ENCODE results near the gene PLAC1.

PLAC1 gene

GRCh38 chrX:134633394-134633793, 24.9 kb downstream of the PLAC1 start:
- no peak overlapping the region for H3K4me3 ChIP-seq (ENCODE audit: low read depth, low read length)
- no peak for TF ChIP-seq CTCF (IDR thresholded peaks at IDR 0.05; ENCODE audit: borderline replicate concordance, insufficient read depth, low read depth, low read length)

- no peak for TF ChIP-seq CTCF (IDR thresholded peaks at IDR 0.05; ENCODE audit: borderline replicate concordance, insufficient read depth, low read depth, low read length)
Observed at GRCh38 chrX:134632355-134632754, 25.9 kb downstream of the PLAC1 start.

GRCh38 chrX:134631426-134632346, 26.6 kb downstream of the PLAC1 start:
- TF ChIP-seq CTCF (IDR thresholded peaks at IDR 0.05; ENCODE audit: borderline replicate concordance, insufficient read depth, low read depth, low read length), result no peak
- no peak overlapping the region for H3K4me3 ChIP-seq (ENCODE audit: low read depth, low read length)

More at GRCh38 chrX:134632355-134632754, 25.9 kb downstream of the PLAC1 start:
- no peak overlapping the region for H3K4me3 ChIP-seq (ENCODE audit: low read depth, low read length)

GRCh38 chrX:134628663-134629062, 29.6 kb downstream of the PLAC1 start:
- no peak overlapping the region for H3K4me3 ChIP-seq (ENCODE audit: low read depth, low read length)
- no peak for TF ChIP-seq CTCF (IDR thresholded peaks at IDR 0.05; ENCODE audit: borderline replicate concordance, insufficient read depth, low read depth, low read length)

- TF ChIP-seq CTCF (IDR thresholded peaks at IDR 0.05; ENCODE audit: borderline replicate concordance, insufficient read depth, low read depth, low read length), result no peak
Observed at GRCh38 chrX:134626434-134626833, 31.8 kb downstream of the PLAC1 start.

GRCh38 chrX:134625315-134625718, 33.0 kb downstream of the PLAC1 start:
- no peak for TF ChIP-seq CTCF (IDR thresholded peaks at IDR 0.05; ENCODE audit: borderline replicate concordance, insufficient read depth, low read depth, low read length)

More at GRCh38 chrX:134626434-134626833, 31.8 kb downstream of the PLAC1 start:
- H3K4me3 ChIP-seq (ENCODE audit: low read depth, low read length), result no peak overlapping the region

GRCh38 chrX:134624046-134624430, 34.2 kb downstream of the PLAC1 start:
- H3K4me3 ChIP-seq (ENCODE audit: low read depth, low read length), result no peak overlapping the region

More at GRCh38 chrX:134625315-134625718, 33.0 kb downstream of the PLAC1 start:
- H3K4me3 ChIP-seq (ENCODE audit: low read depth, low read length), result no peak overlapping the region

More at GRCh38 chrX:134624046-134624430, 34.2 kb downstream of the PLAC1 start:
- TF ChIP-seq CTCF (IDR thresholded peaks at IDR 0.05; ENCODE audit: borderline replicate concordance, insufficient read depth, low read depth, low read length), result no peak

Data from GM12875 (cell line).